HL-60 (cell line): ENCODE measurements around the gene FAM171A1.

Experiments
- DNase-seq, 2 experiments: peaks; one replicate each; pipeline ENCODE4 v3.0.0-alpha.2; 2010 to 2020; ENCODE audit warnings: low read depth in 1 of 2, low spot score in 1 of 2
- H3K27ac ChIP-seq: fragments of 250-450 bp; sonication (Bioruptor Pico); replicated peaks from 2 replicates; pipeline ENCODE4 v1.5.1; 2020; ENCODE audit warnings: mild to moderate bottlenecking, moderate library complexity
- H3K27me3 ChIP-seq: fragments of 250-450 bp; sonication (Bioruptor Pico); 2 replicates; pipeline ENCODE4 v1.5.1; 2021; ENCODE audit warnings: mild to moderate bottlenecking, moderate library complexity; ENCODE audit not compliant: insufficient read depth, poor library complexity, severe bottlenecking
- H3K4me3 ChIP-seq: replicated peaks from 2 replicates; pipeline ENCODE4 v1.5.1; 2011; ENCODE audit warnings: mild to moderate bottlenecking, control low read depth, low read length; ENCODE audit not compliant: insufficient read depth
- GABPA ChIP-seq: IDR thresholded peaks from 2 replicates; pipeline ENCODE4 v1.6.1; 2012; ENCODE audit warnings: low read depth
- POLR2AphosphoS5 ChIP-seq: IDR thresholded peaks from 2 replicates; pipeline ENCODE4 v1.6.1; 2012; ENCODE audit warnings: low read depth
- REST ChIP-seq: IDR thresholded peaks from 2 replicates; pipeline ENCODE4 v1.6.1; 2012; ENCODE audit warnings: low read depth; ENCODE audit not compliant: insufficient replicate concordance
- SPI1 ChIP-seq: IDR thresholded peaks from 2 replicates; pipeline ENCODE4 v1.6.1; 2012; ENCODE audit warnings: low read depth, mild to moderate bottlenecking, borderline replicate concordance
- TF ChIP-seq, protein P1 (sequence below): IDR thresholded peaks from one replicate; pipeline ENCODE4 v1.5.1; 2011; ENCODE audit warnings: low read length, control low read depth, inconsistent platforms; ENCODE audit not compliant: insufficient read depth

The FAM171A1 gene

DNA sequence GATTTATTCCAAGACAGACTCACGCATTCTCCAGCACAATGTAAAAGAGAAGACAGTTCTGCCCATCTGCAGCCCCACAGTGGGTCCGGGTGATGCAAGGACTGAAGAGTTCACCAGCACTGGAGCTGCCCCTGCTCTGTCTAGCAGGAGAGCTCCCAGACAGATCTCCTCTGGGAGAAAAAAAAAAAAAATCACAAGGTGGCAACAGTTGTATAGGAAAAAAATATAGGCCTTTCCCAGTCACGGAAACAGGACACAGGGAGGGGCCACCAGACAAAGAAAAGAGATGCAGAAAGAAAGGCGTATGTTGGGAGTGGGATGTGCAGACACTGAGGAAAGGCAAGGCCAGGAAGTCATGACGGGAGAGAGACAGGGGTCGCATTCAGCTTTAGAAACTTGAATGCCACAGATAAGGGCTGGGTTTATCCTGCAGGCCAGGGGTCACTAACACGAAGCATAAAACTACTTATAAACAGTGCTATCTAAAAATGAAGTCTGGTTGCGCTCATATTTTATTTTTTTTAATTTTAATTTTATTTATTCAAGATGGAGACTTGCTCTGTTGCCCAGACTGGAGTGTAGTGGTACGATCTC is 54.1 kb downstream of the FAM171A1 start:
- no peak overlapping the region for H3K27ac ChIP-seq
- no peak for DNase-seq
- TF ChIP-seq GABPA, result no peak
- H3K27me3 ChIP-seq, result no peaks in the 10 kb centered on the region
- H3K4me3 ChIP-seq, result no peak overlapping the region

DNA sequence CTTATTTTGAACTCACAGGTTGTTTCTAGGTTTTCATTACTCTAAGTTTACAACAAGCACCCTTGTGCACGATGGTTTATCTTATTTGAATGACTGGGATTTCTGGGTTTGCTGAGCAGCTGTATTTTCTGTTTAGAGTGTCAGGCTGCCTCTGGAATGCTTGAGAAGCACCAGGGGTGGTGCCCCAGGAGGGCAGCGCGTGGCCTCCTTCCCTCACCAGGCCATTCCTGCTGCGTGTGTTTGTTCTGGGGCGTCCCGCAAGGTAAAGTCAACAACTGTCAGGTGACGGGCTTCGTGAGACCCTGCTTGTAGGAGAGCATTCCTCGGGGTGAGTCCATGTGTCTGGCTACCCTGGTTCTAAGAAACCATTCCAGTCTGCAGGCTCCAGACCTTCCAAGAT is 54.9 kb downstream of the FAM171A1 start:
- no peaks in the 10 kb centered on the region for H3K27me3 ChIP-seq
- TF ChIP-seq, protein P1, sequence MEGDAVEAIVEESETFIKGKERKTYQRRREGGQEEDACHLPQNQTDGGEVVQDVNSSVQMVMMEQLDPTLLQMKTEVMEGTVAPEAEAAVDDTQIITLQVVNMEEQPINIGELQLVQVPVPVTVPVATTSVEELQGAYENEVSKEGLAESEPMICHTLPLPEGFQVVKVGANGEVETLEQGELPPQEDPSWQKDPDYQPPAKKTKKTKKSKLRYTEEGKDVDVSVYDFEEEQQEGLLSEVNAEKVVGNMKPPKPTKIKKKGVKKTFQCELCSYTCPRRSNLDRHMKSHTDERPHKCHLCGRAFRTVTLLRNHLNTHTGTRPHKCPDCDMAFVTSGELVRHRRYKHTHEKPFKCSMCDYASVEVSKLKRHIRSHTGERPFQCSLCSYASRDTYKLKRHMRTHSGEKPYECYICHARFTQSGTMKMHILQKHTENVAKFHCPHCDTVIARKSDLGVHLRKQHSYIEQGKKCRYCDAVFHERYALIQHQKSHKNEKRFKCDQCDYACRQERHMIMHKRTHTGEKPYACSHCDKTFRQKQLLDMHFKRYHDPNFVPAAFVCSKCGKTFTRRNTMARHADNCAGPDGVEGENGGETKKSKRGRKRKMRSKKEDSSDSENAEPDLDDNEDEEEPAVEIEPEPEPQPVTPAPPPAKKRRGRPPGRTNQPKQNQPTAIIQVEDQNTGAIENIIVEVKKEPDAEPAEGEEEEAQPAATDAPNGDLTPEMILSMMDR, result no peak
- no peak for TF ChIP-seq REST
- TF ChIP-seq POLR2AphosphoS5, result no peak
- TF ChIP-seq SPI1, result no peak
- no peak for TF ChIP-seq GABPA
- H3K27ac ChIP-seq, result no peak overlapping the region
- no peak for DNase-seq
- no peak overlapping the region for H3K4me3 ChIP-seq

DNA sequence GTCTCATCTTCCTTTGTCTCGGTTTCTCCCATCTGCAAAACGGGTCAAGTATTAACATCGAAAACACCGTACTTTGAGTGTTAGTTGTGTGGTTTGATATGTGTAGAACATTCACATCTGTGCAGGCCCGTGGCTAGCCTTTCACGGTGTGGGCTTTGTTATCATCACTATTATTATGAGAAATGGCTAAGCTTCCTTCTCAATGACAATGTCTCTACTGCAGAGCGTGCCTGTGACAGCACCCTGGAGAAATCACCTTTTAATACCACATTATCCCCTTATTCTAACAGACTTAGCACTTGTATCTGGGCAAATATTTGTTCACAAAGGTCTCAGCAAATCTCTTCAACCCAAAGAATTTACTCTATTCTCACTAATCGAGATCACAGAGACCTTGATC is 55.8 kb downstream of the FAM171A1 start:
- no peaks in the 10 kb centered on the region for H3K27me3 ChIP-seq
- H3K27ac ChIP-seq, result no peak overlapping the region
- no peak overlapping the region for H3K4me3 ChIP-seq
- DNase-seq, result no peak
- TF ChIP-seq REST, result no peak
- TF ChIP-seq, protein P1, result no peak
- TF ChIP-seq GABPA, result no peak
- TF ChIP-seq POLR2AphosphoS5, result no peak
- TF ChIP-seq SPI1, result no peak

DNA sequence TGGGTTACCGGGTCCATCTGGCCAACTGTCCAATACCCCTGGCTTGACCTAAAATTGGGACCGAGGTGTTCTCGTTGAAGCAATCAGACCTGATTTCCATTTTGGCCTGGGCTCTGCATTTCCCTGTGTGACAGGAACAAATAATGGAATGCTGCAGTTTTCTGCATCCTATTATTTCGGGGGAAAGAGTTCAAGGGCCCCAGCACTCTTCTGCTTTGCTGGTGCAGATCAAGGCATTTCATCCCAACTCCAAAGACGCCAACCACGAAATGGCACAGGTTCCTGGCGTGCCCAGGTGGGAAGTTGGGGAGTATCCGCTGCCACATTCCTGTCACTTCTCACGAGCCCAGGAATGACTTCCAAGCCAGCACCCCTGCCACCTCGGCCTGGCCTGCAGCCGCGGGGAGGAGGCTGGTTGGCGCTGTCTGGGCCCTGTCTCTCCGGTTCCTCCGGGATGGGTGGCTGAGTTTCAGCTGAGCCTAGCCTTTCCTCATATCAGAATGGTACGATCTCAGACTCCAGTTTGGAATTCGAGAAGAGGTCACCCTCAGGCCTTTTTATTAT is 56.5 kb downstream of the FAM171A1 start:
- TF ChIP-seq, protein P1, result no peak
- TF ChIP-seq SPI1 (no peak), REST (no peak), POLR2AphosphoS5 (no peak), GABPA (no peak)
- DNase-seq, result no peak

More for the DNA sequence above, 56.5 kb downstream of the FAM171A1 start:
- no peak overlapping the region for H3K27ac ChIP-seq
- no peaks in the 10 kb centered on the region for H3K27me3 ChIP-seq
- no peak overlapping the region for H3K4me3 ChIP-seq
